Mesenchymal stem cell (in vitro differentiated cells and primary cell): ENCODE results near the gene DHH.

ENCODE experiments used
- DNase-seq: peaks from one replicate; pipeline ENCODE4 v3.0.0-alpha.2; 2013
- H2AFZ ChIP-seq: one replicate; pipeline ENCODE4 v1.6.1; 2013; ENCODE audit warnings: low read depth, mild to moderate bottlenecking, control low read depth, inconsistent platforms, low read length, moderate library complexity
- H2AK5ac ChIP-seq: 2 replicates; pipeline ENCODE4 v1.6.1; 2013; ENCODE audit warnings: low read length, moderate library complexity, mild to moderate bottlenecking, inconsistent platforms; ENCODE audit not compliant: severe bottlenecking
- H2BK120ac ChIP-seq: one replicate; pipeline ENCODE4 v1.6.1; 2013; ENCODE audit warnings: low read depth, mild to moderate bottlenecking, inconsistent platforms, low read length, moderate library complexity
- H2BK12ac ChIP-seq, 2 experiments: one replicate each; pipeline ENCODE4 v1.6.1; 2013; ENCODE audit warnings: inconsistent platforms in 2 of 2, low read length in 2 of 2, mild to moderate bottlenecking in 2 of 2, moderate library complexity in 2 of 2, control low read depth in 1 of 2
- H2BK15ac ChIP-seq: one replicate; pipeline ENCODE4 v1.6.1; 2013; ENCODE audit warnings: mild to moderate bottlenecking, low read depth, inconsistent platforms; ENCODE audit not compliant: poor library complexity, severe bottlenecking
- H2BK5ac ChIP-seq: 2 replicates; pipeline ENCODE4 v1.6.1; 2013; ENCODE audit warnings: low read depth, mild to moderate bottlenecking, low read length, control low read depth, inconsistent platforms; ENCODE audit not compliant: poor library complexity, severe bottlenecking
- H3K14ac ChIP-seq, 2 experiments: one replicate each; pipeline ENCODE4 v1.6.1; 2013; ENCODE audit warnings: inconsistent platforms in 2 of 2, low read length in 2 of 2, control low read depth in 1 of 2, mild to moderate bottlenecking in 1 of 2, moderate library complexity in 1 of 2
- H3K18ac ChIP-seq, 2 experiments: one replicate each; pipeline ENCODE4 v1.6.1; 2013; ENCODE audit warnings: inconsistent platforms in 2 of 2, low read length in 2 of 2, control low read depth in 1 of 2, low read depth in 1 of 2, mild to moderate bottlenecking in 1 of 2
- H3K23ac ChIP-seq, 2 experiments: one replicate each; pipeline ENCODE4 v1.6.1; 2013; ENCODE audit warnings: inconsistent platforms in 2 of 2, low read length in 2 of 2, mild to moderate bottlenecking in 2 of 2, moderate library complexity in 2 of 2, control low read depth in 1 of 2
- H3K27ac ChIP-seq: 2 replicates; pipeline ENCODE4 v1.5.1; 2013; ENCODE audit warnings: mild to moderate bottlenecking, moderate library complexity, low read length, control low read depth, inconsistent platforms; ENCODE audit not compliant: poor library complexity, severe bottlenecking
- H3K27me3 ChIP-seq, 2 experiments: 2 replicates each; pipeline versions ENCODE4 v1.6.1 to v1.7.0; 2013; ENCODE audit warnings: low read length in 2 of 2, mild to moderate bottlenecking in 2 of 2, moderate library complexity in 2 of 2, control low read depth in 1 of 2, inconsistent platforms in 1 of 2; ENCODE audit not compliant: control insufficient read depth in 1 of 2, insufficient read depth in 1 of 2
- H3K36me3 ChIP-seq, 2 experiments: 2 replicates each; pipeline versions ENCODE4 v1.6.1 to v1.7.0; 2013; ENCODE audit warnings: low read length in 2 of 2, control low read depth in 1 of 2, inconsistent platforms in 1 of 2, low read depth in 1 of 2, mild to moderate bottlenecking in 1 of 2; ENCODE audit not compliant: insufficient read depth in 2 of 2, control insufficient read depth in 1 of 2
- H3K4ac ChIP-seq, 2 experiments: one replicate each; pipeline ENCODE4 v1.6.1; 2013; ENCODE audit warnings: inconsistent platforms in 2 of 2, low read length in 2 of 2, mild to moderate bottlenecking in 2 of 2, moderate library complexity in 2 of 2, control low read depth in 1 of 2, low read depth in 1 of 2
- H3K4me1 ChIP-seq: 2 replicates; pipeline ENCODE4 v1.6.1; 2013; ENCODE audit warnings: low read depth, low read length, control low read depth; ENCODE audit not compliant: control insufficient read depth, insufficient read depth
- H3K4me2 ChIP-seq: 2 replicates; pipeline ENCODE4 v1.6.1; 2013; ENCODE audit warnings: low read length, mild to moderate bottlenecking, inconsistent platforms; ENCODE audit not compliant: poor library complexity, severe bottlenecking
- H3K4me3 ChIP-seq, 2 experiments: 2 replicates each; pipeline versions ENCODE4 v1.5.1 to v1.7.0; 2013; ENCODE audit warnings: low read length in 2 of 2, mild to moderate bottlenecking in 2 of 2, control low read depth in 1 of 2, low read depth in 1 of 2; ENCODE audit not compliant: insufficient read depth in 1 of 2
- H3K79me1 ChIP-seq: replicated peaks from 2 replicates; pipeline ENCODE4 v1.6.1; 2013; ENCODE audit warnings: mild to moderate bottlenecking, control low read depth, low read length, inconsistent platforms; ENCODE audit not compliant: poor library complexity, severe bottlenecking
- H3K9ac ChIP-seq: 2 replicates; pipeline ENCODE4 v1.7.0; 2013; ENCODE audit warnings: mild to moderate bottlenecking, low read length, moderate library complexity
- H3K9me3 ChIP-seq: 2 replicates; pipeline ENCODE4 v1.7.0; 2013; ENCODE audit warnings: mild to moderate bottlenecking, low read length; ENCODE audit not compliant: control insufficient read depth
- H4K8ac ChIP-seq: one replicate; pipeline ENCODE4 v1.6.1; 2013; ENCODE audit warnings: inconsistent platforms, mild to moderate bottlenecking, low read length, moderate library complexity
- H4K91ac ChIP-seq: one replicate; pipeline ENCODE4 v1.6.1; 2013; ENCODE audit warnings: mild to moderate bottlenecking, low read length, inconsistent platforms
- whole genome bisulfite sequencing: methylation state at CpG from one replicate; pipeline ENCODE4 v1.1.7; 2013; ENCODE audit warnings: mixed read lengths; 5-methylcytosine and 5-hydroxymethylcytosine counted together

DHH gene

GRCh38 chr12:49091836-49092085, 2.8 kb downstream of the DHH start:
- Histone ChIP-seq H3K4ac (no peak overlapping the region), H3K4me1 (peaks cover 38% of the 10 kb centered on the region)

GRCh38 chr12:49091056-49091835, 3.4 kb downstream of the DHH start:
- Histone ChIP-seq H3K36me3 (no peaks in the 10 kb centered on the region), H2BK120ac (no peak overlapping the region), H3K18ac (no peak overlapping the region), H2AFZ (no peak overlapping the region), H3K14ac (no peak overlapping the region), H2BK5ac (no peak overlapping the region), H3K27me3 (peaks cover 70 to 82% of the 10 kb centered on the region in 2 experiments), H2BK15ac (no peak overlapping the region), H3K9me3 (no peaks in the 10 kb centered on the region), H2AK5ac (no peak overlapping the region), H3K79me1 (no peaks in the 10 kb centered on the region), H2BK12ac (no peak overlapping the region), H3K4me2 (peak overlapping the region; percentile 77), H4K91ac (no peak overlapping the region), H3K4me1 (peaks cover 38% of the 10 kb centered on the region), H3K23ac (peak overlapping the region in 1 of 2 experiments; percentile 67), H3K9ac (no peak overlapping the region), H3K4me3 (peak overlapping the region in 1 of 2 experiments; percentile 68), H3K27ac (no peak overlapping the region), H3K4ac (no peak overlapping the region), H4K8ac (no peak overlapping the region)
- WGBS, result 44% methylated on average over 30 of the region's 41 CpGs
- DNase-seq, result no peak

More at GRCh38 chr12:49091836-49092085, 2.8 kb downstream of the DHH start:
- Histone ChIP-seq H3K14ac (no peak overlapping the region), H4K8ac (no peak overlapping the region), H3K79me1 (no peaks in the 10 kb centered on the region), H3K18ac (no peak overlapping the region), H3K27ac (no peak overlapping the region), H2AK5ac (no peak overlapping the region), H3K9ac (peak overlapping the region; percentile 36), H2AFZ (no peak overlapping the region), H3K9me3 (no peaks in the 10 kb centered on the region), H4K91ac (no peak overlapping the region), H3K27me3 (peaks cover 70 to 77% of the 10 kb centered on the region in 2 experiments), H2BK15ac (no peak overlapping the region), H2BK120ac (no peak overlapping the region), H2BK12ac (no peak overlapping the region), H3K4me2 (peak overlapping the region; percentile 77), H2BK5ac (no peak overlapping the region), H3K36me3 (peaks cover 1 to 5% of the 10 kb centered on the region in 2 experiments), H3K23ac (no peak overlapping the region), H3K4me3 (peak overlapping the region in 1 of 2 experiments; percentile 68)
- 4% methylated on average over 12 of the region's 14 CpGs for WGBS
- no peak for DNase-seq

GRCh38 chr12:49089821-49090773, 4.5 kb downstream of the DHH start:
- Histone ChIP-seq H3K27me3 (peaks cover 64 to 75% of the 10 kb centered on the region in 2 experiments), H2AK5ac (no peak overlapping the region), H3K9ac (no peak overlapping the region), H2AFZ (peak overlapping the region; percentile 30), H2BK12ac (no peak overlapping the region), H3K4me2 (peak overlapping the region; percentile 87), H2BK120ac (no peak overlapping the region), H3K4ac (peak overlapping the region in 1 of 2 experiments; percentile 19), H3K18ac (peak overlapping the region in 1 of 2 experiments; percentile 34), H3K27ac (no peak overlapping the region), H3K23ac (peak overlapping the region in 1 of 2 experiments; percentile 80), H2BK15ac (no peak overlapping the region), H3K9me3 (no peaks in the 10 kb centered on the region), H2BK5ac (no peak overlapping the region), H3K36me3 (no peaks in the 10 kb centered on the region), H3K4me1 (peaks cover 38% of the 10 kb centered on the region), H3K79me1 (no peaks in the 10 kb centered on the region), H4K8ac (no peak overlapping the region), H3K14ac (peak overlapping the region in 1 of 2 experiments; percentile 44), H3K4me3 (peak overlapping the region; percentile 45 to 73), H4K91ac (no peak overlapping the region)
- 8% methylated on average over 86 of the region's 88 CpGs for WGBS
- DNase-seq, result peak; percentile 55

- H3K9ac ChIP-seq, result no peak overlapping the region
- H3K36me3 ChIP-seq, result no peaks in the 10 kb centered on the region
- no peak overlapping the region for H4K8ac ChIP-seq
- H3K14ac ChIP-seq, result no peak overlapping the region
- H2BK120ac ChIP-seq, result no peak overlapping the region
- H3K27me3 ChIP-seq, result peaks cover 52 to 64% of the 10 kb centered on the region in 2 experiments
- H2BK12ac ChIP-seq, result no peak overlapping the region
- no peaks in the 10 kb centered on the region for H3K9me3 ChIP-seq
- no peaks in the 10 kb centered on the region for H3K79me1 ChIP-seq
- H3K18ac ChIP-seq, result no peak overlapping the region
- H3K27ac ChIP-seq, result no peak overlapping the region
- no peak overlapping the region for H4K91ac ChIP-seq
- H2BK5ac ChIP-seq, result no peak overlapping the region
- H3K4me1 ChIP-seq, result peaks cover 30% of the 10 kb centered on the region
- no peak overlapping the region for H3K4me3 ChIP-seq
- H2AK5ac ChIP-seq, result no peak overlapping the region
- no peak overlapping the region for H2BK15ac ChIP-seq
- no peak overlapping the region for H2AFZ ChIP-seq
- no peak overlapping the region for H3K4ac ChIP-seq
- WGBS, result 48% methylated on average over 6 of the region's 6 CpGs
- no peak for DNase-seq
- H3K4me2 ChIP-seq, result no peak overlapping the region
- H3K23ac ChIP-seq, result no peak overlapping the region
Observed at GRCh38 chr12:49088932-49089330, 5.7 kb downstream of the DHH start.
